ENCODE measurements around the gene MEOX2.

DNA sequence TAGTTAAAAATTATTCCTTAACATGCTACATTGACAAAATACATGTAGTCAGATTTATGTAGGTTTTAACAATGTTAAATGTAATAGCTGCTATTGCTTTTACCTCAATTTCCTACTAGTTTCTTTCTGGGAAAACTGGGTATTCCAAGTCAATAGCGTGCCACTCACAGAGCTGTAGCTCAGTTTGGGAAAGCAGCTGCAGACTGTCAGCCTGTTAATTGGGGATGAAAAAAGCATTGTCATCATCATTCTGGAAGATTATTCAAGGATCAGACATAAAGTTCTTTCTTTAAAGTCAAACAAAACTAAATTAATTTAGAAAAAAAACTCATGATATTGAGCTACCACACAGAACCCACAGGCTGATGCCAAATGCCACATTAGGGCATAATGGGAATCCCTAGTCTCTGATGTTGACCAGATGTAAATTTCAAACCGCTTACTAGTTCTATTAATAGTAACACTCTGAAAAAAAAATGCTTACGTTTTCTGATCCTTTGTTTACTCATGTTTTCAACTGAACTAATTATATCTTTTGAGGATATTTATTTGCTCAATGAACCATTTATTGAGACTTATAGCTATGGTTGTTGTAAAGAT, 105.0 kb downstream of the MEOX2 start:
- TF ChIP-seq, protein P1, sequence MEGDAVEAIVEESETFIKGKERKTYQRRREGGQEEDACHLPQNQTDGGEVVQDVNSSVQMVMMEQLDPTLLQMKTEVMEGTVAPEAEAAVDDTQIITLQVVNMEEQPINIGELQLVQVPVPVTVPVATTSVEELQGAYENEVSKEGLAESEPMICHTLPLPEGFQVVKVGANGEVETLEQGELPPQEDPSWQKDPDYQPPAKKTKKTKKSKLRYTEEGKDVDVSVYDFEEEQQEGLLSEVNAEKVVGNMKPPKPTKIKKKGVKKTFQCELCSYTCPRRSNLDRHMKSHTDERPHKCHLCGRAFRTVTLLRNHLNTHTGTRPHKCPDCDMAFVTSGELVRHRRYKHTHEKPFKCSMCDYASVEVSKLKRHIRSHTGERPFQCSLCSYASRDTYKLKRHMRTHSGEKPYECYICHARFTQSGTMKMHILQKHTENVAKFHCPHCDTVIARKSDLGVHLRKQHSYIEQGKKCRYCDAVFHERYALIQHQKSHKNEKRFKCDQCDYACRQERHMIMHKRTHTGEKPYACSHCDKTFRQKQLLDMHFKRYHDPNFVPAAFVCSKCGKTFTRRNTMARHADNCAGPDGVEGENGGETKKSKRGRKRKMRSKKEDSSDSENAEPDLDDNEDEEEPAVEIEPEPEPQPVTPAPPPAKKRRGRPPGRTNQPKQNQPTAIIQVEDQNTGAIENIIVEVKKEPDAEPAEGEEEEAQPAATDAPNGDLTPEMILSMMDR (conservative IDR thresholded peaks at IDR 0.05; ENCODE audit: low read length), result no peak
- no peak for TF ChIP-seq EZH2phosphoT487 (IDR thresholded peaks at IDR 0.05; ENCODE audit: borderline replicate concordance)
